HG03469 (cell line): ENCODE measurements around the gene RHO.
"Not testable (repeated sequence)": the region's sequence is repeated elsewhere in the genome, so short reads cannot be mapped to it uniquely, and the experiment has no call there.

Experiments
- ATAC-seq: cut with Tn5 transposase; IDR thresholded peaks from one replicate; pipeline ENCODE4 v1.9.1; 2021; ENCODE audit warnings: mild to moderate bottlenecking, moderate library complexity, moderate number of reproducible peaks; ENCODE audit not compliant: unreplicated experiment

Gene RHO

DNA sequence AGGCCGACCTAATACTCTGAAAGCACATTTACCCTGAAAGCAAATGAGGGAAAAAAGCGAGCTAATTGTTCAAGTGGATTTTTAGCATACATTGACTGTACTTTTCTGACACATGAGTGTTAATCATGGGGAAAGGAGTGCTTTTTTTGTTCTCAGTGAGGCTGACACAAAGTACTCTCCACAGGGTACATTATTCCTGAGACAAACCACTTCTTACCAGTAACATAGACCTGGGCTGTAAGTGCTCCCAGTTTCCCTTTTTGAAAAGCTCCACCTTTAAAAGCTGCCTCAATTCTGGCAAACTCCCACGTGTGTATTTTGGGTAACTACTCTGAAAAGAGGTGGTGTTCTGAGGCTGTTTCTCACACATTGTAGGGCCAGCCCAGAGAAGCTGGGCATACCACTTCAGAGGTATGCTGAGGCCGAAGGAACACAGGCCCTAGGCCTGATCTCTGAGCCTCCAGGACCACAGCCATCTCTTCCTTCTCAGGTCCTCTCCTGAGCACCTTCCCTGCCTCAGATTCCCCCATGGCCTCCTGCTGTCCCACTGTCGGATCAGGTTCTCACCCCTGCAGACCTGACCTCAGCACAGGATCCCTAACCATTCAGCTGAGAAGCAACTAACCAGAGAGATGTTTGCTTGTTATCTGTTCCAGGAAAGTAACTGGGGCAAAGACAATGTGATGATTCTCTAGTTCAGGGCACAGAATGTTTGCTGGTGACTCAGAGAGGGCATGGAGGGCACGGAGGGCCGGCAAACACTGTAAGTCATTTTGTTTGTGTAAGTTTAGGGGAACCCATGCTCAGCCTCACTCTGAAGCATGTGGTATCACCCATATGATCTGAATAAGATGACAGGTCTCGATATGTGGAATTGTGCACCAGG lies 29.6 kb upstream of the RHO start:
- not testable (repeated sequence) for ATAC-seq

DNA sequence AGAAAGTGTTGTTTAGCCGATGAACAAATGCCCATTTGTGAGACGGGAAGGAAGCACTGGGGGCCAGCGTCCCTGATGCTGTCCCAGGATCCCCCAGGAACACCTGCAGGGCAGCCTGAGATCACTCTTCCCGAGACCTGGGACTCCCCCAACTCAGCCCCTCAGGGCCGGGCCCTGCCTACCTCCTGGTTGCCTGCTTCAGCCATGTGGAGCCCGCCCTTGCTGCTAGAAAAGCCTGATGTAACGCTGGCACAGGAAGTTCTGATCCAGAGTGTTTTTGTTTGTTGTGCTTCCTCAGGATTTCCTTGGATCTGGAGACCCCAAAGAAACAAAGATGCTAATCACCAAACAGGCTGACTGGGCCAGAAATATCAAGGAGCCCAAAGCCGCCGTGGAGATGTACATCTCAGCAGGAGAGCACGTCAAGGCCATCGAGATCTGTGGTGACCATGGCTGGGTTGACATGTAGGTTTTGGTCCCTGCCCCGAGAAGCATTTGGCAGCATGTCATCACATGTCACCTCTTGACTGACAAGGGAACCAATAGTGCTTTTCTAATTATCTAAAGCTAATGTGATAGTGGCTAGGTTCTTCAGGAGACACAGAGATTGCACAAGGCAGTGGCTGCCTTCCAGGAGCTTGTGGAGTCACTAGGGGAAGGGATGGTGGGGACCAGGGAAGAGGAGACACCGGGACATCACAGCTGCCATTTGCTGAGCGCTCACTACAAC lies 28.7 kb upstream of the RHO start:
- ATAC-seq, result not testable (repeated sequence)

DNA sequence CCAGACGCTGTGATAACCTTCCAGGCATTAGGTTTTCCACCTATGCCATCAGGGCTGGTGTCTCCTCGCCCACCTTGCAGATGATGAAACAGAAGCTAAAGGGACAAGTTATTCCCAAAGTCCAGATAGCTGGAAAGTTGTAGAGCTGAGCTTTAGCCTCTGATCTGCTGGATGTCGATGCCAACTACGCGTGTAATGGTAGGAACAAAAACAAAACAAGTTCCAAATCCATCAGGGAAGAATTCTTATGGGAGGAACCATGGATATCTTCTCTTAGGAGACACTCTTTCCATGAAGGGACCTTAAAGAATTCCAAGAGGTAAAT lies 28.1 kb upstream of the RHO start:
- no peak for ATAC-seq

DNA sequence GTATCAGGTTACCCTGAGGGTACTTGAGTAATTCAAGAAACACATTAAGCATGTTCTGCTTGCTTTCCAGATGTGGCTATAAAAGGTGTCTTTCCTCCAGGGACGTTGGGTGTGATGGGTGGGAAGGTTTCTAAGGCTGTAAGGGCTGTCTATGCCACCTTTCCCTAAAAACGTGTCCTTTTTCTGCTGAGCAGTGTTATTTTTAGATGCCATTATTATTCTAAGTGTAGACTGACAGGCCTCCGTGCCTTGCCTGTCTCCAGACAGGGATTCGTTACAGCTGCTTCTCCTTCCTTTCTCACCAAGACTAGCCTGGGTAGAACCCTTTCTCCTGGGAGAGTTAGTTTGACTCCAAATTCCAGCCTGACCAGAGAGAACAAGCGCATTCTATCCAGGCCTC lies 26.8 kb upstream of the RHO start:
- ATAC-seq, result no peak

DNA sequence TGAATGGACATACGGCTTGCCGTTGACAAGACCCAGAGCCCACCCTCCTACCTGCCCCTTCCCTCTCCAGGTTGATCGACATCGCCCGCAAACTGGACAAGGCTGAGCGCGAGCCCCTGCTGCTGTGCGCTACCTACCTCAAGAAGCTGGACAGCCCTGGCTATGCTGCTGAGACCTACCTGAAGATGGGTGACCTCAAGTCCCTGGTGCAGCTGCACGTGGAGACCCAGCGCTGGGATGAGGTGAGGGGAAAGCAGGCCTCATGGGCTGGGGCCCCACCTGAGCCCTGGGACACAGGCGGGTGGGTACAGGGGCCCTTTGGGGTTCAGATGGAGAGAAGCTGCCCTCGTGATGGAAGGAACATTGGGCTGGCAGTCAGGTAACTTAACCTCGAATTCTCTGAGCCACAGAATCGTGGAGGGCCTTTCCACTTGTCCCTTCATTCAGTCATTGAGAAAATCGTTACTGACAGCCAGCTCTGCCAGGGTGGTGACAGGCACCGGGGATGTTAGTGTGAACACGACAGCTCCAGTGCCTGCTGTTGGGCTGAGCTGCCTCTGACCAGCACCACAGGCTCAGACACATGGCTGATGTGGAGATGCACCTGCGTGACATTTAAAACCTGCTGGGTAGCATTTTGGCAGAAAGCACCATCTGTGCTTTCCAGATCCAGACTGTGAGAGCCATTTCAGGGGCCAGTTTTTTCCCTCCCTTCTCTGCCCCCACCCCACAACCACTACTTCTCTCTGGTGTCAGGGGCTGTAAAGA lies 25.6 kb upstream of the RHO start:
- no peak for ATAC-seq

DNA sequence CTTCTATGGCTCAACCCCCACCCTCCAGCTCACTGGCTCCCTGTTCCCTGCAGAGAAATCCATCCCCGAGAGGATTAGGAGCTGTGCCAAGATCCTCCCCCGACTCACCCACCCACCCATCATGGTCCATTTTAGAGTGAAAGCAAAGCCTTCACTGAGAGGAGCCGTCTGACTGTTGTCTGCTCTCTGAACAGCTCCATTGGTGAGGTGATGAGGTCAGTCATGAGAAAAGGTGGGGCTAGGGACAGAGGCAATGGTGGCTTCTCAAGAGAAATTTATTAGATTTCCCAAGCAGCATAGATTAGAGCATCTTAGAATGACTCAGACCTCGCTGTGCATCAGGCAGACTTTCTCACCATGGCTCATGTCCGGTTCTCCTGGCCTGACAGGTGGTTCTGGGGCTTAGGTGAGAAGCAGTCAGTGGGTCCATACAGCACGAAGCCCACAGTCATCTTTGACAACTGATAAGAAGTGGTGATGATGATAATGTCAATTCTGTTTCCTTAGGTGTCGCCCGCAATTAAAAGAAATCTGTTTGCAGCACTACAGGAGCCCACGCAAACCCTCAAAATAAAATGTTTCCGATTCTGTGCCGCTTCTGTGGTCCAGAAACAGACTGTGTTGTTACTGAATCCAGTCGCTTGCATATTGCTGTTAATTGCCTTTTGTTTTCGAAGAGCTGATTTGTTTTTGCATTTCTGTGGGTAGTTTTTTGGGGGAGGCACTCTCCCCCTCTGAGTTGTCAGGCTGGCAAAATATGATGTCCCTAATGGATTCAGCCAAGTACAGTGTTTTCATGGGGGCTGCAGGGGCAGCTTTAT lies 24.8 kb upstream of the RHO start:
- ATAC-seq, result no peak

DNA sequence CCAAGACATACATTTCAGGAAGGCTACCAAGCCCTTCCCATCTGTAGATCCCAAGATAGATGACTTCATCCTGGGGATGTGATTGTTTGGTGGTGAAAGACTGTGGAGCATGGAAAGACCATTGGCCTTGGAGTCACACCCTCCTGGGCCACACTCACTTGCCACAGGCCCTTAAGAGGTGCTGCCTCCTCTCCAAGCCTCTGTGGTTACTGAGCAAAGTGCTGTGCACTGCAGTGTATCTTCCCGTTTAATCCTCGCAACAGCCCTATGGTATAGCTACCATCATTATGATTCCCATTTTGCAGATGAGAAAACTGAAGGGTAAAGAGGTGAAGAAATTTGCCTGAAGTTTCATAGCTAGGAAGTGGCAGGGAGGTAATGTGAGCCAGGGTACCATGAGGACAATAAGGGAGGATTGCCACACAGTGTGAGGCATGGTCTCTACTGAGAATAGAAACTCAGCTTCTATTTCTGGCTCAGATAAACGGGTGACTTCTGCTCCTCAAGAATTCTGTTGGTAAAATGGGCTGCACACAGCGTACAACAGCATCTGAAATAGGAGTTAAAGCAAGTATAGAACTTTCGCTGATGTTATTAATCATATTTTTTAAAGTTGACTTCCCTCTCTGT lies 23.9 kb upstream of the RHO start:
- ATAC-seq, result no peak

DNA sequence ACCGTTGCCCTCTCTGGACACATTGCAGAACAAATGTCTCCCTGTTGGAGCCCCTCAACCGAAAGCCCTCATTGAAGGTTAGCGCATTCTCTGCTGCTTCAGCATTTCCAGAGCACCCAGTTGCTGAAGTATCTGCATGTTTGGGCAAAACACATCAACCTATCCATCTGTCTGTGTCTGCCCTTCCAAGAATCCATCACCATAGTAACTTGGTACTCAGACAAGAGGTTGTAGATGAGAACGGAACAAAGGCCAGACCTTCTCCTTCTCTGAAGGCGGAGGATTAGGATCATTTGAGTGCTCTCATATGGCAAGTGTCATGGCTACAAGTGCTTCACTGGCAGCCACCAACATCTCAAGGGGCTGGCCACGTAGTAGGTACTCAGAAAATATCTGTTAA lies 23.1 kb upstream of the RHO start:
- ATAC-seq, result no peak

DNA sequence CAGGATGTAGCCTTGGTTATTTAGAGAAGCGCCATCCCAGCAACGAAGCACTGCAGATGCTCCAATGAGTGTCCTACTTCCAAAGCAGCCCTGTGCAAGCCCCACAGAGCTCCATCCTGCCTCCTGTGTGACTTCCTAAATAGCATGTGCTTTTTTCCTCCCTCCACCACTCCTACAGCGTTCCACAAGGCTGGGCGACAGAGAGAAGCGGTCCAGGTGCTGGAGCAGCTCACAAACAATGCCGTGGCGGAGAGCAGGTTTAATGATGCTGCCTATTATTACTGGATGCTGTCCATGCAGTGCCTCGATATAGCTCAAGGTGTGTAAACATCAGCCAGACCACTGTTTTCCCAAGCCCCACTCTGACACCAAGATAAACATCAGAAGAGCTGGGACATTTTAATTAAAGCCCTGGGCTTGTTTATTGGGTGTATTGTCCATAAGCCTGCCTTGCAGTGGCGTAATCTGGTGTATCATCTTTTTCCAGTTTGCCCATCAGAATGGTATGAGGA lies 22.2 kb upstream of the RHO start:
- no peak for ATAC-seq

DNA sequence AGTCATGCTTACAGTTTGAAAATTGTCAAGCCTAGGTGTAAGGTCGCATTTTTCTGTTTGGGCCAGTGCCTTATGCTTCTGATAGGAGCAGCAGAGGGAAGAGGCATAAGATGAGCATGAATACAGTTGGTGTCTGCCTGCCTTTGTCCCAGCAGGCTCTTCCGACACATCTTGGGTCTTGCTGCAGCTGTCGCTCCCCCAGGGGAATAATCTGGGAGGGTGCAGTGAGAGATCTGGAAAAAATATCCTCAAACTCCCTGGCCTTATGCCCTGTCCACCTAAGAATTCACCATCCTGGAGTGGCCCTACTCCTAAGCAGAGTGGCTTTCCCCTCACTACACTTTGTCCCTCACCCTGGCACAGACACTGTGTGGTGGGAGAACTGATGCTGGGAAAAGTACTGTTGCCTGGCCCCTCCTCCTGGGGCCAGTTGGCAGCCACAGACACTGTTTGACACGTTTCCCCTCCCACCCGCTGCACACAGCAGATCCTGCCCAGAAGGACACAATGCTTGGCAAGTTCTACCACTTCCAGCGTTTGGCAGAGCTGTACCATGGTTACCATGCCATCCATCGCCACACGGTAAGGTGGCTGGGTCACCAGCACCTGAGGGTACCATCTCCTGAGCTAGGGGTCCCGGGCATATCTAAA lies 21.1 kb upstream of the RHO start:
- ATAC-seq, result no peak

DNA sequence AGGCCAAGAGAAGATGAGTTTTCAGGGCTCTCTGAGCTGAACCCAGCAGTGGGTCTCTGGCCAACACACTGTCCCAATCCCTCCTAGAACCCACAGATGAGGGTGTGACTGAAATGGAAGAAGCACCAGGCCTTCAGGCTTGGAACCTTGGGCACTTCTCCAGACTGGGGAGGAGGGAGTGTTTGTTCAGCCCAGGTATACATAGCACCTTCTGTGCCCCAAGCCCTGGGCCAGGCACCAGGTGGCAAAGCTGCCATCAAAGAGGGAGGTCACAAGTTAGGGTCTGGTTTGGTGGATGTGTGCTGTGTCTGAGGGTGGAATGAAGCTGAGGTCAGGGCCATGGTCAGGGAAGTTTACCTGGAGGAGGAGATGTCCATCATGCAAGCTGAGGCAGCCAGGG lies 15.8 kb upstream of the RHO start:
- no peak for ATAC-seq

DNA sequence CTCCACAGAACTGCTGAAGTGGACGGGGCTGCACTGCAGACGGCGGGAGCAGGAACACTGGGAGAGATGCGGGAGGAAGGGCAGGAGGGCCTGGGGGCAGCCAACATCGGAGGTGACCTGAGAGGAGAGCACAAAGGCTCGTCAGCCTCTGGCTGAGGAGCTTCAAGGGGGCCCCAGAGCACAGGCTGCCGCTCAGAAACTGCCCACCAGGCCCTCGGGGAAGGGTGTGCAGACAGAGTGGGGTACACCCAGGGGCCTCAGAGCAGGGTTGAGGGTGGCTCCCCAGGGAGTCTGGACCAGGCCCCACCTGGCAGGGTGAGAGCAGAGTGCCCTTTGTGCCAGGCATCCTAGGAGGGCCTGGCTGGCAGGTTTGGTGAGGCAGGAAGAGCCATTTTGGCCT lies 14.7 kb upstream of the RHO start:
- no peak for ATAC-seq

DNA sequence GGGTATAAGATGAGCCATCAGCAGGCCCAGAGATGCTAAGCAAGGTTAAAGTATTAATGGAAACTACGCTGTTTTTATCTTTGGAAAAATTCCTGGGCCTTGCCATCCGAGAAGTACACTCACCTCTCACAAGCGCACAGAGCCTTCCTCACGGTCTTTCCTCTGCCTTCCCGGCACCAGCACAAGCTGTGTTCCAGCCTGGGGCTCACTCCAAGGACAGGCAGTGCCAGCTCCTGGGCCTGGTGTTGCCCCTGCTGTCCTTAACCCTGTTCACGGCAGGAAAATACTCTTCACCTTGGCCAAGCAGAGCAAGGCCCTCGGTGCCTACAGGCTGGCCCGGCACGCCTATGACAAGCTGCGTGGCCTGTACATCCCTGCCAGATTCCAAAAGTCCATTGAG lies 14.3 kb upstream of the RHO start:
- ATAC-seq, result no peak

DNA sequence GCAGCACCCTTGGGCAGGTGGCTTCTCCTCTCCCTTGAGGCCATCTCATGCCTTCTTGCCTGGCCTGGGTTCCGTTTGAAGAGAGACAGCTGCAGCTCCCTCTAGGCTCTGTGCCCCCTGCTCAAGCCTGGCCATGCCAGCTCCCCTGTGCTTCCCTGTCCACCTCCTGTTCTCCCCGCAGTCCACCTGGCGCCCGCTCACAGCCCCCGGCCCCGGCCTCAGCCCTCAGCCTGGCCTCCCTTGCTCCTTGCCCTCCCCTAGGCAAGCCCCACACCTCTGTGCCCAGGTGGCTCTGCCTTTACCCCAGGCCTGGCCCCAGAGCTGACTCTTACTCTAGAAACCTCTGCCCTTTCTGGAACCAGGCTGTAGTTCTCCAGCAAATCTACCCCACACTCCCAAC lies 13.9 kb upstream of the RHO start:
- no peak for ATAC-seq

DNA sequence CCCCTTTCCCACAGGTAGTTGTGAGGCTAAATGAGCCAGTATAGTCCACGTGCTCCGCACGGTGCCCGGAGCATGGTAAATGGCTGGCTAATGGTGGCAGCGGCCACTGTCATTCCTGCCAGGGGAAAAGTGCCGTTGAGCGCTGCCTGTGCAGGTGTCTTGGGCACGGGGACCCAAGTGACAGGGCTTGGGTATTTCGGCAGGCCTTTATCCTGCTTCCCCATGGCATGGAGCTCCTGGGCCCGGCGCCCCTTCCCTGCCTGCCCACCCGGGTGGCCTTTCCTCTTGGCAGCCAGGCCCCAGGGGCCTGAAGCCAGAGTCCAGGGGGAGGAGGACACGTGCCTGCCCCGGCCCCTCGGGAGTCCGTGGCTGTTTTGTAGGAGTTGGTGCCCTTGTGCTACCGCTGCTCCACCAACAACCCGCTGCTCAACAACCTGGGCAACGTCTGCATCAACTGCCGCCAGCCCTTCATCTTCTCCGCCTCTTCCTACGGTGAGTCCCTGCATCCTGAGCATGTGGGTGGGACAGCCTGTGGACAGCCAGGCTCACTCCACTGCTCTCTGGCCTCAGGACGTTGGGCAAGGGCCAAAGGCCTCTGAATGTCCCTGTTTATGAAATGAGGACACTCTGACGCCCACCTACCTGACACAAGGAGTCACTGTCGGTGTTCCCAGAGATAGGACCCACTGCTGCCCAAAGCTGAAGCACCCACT lies 13.2 kb upstream of the RHO start:
- not testable (repeated sequence) for ATAC-seq

DNA sequence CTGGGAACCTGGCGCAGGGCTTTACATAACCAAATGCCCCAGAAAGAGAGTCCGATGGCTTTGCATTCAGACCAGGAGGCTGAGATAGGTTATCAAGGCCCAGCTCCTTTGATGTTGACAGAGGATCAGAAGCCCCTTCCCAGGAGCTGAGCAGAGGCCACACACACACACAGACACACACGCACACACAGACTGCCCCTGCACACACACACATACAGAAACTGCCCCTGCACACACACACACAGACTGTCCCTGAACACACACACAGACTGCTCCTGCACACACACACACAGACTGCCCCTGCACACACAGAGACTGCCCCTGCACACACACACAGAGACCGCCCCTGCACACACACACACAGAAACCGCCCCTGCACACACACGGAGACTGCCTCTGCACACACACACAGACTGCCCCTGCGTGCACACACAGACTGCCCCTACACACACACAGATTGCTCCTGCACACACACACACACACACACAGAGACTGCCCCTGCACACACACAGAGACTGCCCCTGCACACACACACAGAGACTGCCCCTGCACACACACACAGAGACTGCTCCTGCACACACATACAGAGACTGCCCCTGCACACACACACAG lies 12.5 kb upstream of the RHO start:
- not testable (repeated sequence) for ATAC-seq

DNA sequence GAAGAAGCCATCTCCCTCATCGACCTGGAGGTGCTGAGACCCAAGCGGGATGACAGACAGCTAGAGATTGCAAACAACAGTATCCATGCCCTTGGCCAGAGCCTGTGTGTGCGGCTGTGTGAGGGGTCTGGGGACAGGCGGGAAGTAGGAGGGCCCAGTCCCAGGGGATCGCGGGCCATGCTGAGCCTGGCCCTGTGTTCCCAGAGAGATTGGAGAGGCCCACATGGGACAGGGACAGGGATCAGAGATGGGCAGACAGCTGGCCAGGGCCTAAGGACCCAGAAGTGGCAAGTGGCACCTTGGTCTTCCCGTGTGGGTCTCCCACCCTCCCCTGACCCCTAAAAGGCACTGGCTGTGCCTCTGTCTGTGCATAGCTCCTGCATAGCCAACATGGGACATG lies 10.9 kb upstream of the RHO start:
- no peak for ATAC-seq

DNA sequence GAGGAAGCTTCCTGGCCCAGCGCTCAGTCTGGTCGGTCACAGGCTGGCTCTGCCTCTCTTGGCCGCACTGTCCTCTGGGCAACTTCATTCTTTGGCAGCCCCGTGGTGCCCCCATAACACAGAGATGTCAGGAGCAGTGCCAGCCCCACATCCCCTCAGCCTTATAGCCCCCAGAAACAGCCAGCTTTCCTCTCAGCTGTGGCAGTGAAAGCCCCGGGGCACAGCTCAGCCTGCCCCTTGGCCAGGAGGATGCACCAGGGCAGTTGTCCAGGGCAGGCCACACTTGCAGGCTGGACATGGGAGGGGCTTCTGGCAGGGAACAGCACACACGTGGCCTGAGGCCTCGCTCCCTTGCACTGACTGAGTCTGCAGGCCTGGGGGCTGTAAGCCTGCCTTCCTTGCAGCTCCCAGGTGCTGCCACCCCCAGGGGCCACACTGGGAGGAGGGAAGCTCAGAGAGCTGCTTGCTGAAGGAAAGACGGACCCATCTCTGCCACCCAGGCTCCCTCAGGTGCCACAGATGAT lies 10.3 kb upstream of the RHO start:
- no peak for ATAC-seq
